A549 treated with dexamethasone at 1 μM for 4 hours (cell line): ENCODE results near the gene NFE2L2. TPM values are rescaled to one million over a fixed set of nuclear protein-coding genes. Genes with fewer than 3 reads are reported as not detected.

ENCODE experiments used
- total RNA-seq: library from RNA; stranded (reverse); fragments of 200-300 nt; extraction: Qiagen RNA extraction; gene quantifications from 5 replicates; pipeline ENCODE4 v1.2.3, GENCODE V29; 2022

NFE2L2 gene
- 38.5 to 44.1 TPM (median 40.8 TPM) in 5 replicates for total RNA-seq

DNA sequence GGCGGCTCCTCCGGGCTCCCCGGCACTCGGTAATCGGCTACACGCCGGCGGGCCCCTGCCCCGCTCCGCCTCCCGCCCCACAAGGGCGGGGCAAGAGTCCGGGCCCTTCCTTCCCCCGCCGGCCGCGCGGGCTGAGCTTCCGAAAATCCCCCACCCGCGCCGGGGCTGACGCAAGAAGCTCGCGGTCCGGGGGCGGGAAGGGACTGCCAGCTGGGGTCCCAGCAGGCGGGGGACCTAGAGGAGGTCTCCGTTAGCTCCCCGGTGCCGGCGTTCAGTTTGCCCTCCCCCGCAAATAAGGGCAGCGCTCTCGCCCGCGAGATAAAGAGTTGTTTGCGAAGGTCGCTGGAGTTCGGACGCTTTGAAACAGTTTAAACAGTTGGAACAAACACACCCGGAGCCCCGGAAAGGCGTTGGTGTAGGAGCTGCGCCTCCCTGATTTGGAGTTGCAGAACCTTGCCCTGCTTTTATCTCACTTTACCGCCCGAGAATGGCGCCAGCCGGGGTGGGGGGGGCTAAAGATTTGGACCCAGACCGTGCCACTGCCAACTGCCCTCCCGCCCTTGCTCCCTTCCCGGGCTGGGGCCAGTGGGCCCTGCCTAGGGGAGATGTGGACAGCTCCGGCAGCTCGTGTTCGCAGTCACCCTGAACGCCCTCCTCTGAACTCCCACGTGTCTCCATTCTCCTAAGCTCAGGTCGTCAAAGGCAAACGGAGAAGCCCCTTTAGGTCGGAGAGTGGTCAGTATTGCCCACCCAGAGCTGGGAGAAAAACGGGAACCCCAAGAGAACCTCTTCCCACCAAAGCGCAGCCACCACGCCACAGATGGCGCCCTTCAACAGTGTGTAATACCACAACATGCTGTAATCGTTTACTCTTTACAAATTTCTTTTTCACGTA lies at the start of gene NFE2L2:
Gene NFE2L2, minus strand, starts transcription at position 35 of the 895 bp plus-strand sequence. CDS start 151 bp downstream, outside the sequence.

GRCh38 chr2:177212106-177212890 lies 52.2 kb downstream of the NFE2L2 start, which contains the start of gene HNRNPA3:
HNRNPA3 (plus strand) TSS chr2:177212794; CDS start chr2:177212800, 6 bp downstream.

Other genes with a start within 250 kb of the NFE2L2 start
- gene HNRNPA3, start 51.9 kb downstream of the NFE2L2 start, total RNA-seq: 338 to 412 TPM (median 363 TPM) in 5 replicates
- gene AGPS, start 128.0 kb upstream of the NFE2L2 start, total RNA-seq: 34.0 to 47.4 TPM (median 42.8 TPM) in 5 replicates